GM12878 (cell line): Measurements from ENCODE around the gene ACRBP.

ENCODE experiments used
- POLR2A ChIP-seq: IDR thresholded peaks from 2 replicates; pipeline ENCODE4 v1.6.1; 2011; ENCODE audit warnings: low read depth, mild to moderate bottlenecking, low read length
- YY1 ChIP-seq: IDR thresholded peaks from 2 replicates; pipeline ENCODE4 v1.6.1; 2011; ENCODE audit warnings: low read depth, mild to moderate bottlenecking, low read length

DNA sequence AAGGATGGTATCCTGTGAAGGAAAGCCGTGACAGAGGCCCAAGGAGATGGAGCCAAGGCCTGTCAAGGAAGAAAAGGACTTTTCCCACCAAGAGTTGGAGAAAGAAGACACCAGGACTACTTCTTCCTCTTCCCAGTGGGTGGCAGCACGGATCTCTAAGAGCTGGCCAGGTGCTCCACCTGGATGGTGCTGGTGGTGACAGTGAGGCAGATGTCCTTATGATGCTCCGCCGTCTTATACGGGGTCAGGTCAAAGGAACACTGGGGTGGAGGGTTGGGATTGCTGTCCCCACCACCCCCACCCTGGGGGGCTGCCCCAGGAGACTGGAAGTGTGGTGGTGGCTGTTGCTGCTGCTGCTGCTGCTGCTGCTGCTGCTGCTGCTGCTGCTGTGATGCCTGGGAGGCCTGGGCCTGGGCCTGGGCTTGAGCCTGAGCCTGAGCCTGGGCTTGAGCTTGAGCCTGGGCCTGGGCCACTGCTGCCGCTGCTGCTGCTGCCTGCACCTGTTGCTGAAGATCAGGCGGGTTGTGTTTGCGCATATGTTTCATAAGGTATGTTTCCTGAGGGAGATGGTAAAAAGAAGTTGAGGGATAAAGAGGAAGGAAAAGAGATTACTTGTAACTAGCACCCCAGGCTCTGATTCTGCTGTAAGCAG lies 20.5 kb upstream of the ACRBP start:
- TF ChIP-seq YY1 (no peak), POLR2A (no peak)
